NK-92 (cell line): ENCODE results near the gene SRRM2.

Experiments used
- DNase-seq: peaks from one replicate; lab custom pipeline; 2025; ENCODE audit not compliant: unreplicated experiment; lab: John Stamatoyannopoulos, UW

The SRRM2 gene

DNA sequence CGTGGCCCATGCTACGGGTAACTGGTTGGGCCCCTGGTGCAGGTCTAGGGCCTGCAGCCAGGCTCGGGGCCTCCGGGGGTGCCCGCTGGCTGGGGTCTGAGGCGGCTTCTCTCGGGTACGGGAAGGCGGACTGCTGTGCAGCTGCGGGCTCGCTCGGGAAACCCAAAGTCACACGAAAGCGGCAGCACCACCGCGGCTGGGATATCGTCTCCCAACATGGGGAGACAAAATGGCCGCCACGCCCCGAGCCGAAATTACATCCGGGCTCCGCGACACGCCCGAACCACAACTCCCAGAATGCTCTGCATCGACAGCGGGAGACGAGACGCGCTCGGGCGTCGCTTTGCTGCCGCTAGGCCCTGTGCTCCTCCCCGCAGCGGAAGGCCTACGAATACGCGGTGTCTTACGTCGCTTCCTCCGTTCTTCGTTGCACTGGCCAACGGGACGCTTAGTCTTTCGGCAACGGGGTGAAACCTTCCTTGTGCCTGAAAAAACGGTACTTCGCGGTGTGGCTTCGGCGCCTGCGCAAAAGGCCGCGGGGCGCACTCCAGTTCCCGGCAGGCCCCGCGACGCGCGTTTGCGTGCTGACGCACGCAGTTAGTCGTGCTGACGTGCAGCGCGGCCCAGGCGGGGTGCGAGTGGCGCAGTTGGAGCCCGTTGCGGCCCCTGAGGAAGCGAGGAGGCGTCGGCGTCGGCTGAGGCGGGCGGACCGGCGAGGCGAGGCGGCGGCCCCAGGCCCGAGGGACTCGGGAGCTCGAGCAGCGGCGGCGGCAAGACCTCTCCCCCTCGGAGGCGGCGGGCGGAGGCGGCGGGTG, at the start of gene SRRM2:
TSS of gene SRRM2 (plus strand) at position 604 of the 815 bp plus-strand sequence. CDS start 3,727 bp downstream, outside the sequence.
- DNase-seq = peak; percentile 68

DNA sequence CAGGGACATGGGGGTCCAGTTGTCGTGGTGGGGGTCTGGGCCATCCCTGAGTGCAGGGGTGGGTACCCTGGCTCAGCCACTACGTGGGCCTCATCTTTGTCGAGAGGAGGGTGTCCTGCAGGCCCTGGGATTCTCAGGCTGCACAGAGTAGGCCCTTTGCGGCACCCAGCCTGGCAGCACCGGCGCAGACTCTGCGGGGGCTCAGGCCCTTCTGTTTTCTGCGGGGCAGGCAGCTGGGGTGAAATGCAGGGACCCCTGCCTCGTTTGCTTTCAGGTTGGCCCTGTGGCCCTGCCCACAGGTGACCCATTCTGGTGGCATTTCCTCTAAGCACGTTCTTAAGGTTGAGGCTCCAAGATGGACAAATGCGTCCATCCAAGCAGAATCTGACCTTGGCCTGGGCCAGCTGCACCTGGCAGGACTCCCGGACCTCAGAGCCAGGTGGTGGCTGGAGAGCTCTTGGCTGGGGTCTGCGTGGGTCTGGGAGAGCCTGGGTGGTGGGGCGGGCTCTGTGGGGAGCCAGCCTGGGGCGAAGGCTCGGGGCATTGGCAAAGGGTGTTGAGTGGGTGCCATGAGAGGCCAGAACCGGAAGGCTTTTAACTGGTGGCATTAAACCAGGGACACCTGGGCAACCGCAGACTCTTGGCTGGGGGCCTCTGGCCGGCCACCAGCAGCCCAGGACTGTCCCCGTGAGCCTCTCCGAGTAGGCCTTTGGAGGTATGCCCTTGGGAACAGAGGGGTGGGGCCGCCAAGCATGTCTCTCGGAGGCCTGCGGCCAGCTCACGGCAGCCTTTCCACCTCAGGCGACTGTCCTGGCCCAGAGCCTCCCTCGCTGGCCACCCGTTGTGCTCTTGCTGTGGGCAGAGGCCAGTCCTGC, 49.3 kb upstream of the SRRM2 start:
- no peak for DNase-seq

- DNase-seq = no peak
These were observed 48.1 kb upstream of the SRRM2 start for GRCh38 chr16:2704166-2704982.

GRCh38 chr16:2704983-2705275, 47.5 kb upstream of the SRRM2 start:
- no peak for DNase-seq

DNA sequence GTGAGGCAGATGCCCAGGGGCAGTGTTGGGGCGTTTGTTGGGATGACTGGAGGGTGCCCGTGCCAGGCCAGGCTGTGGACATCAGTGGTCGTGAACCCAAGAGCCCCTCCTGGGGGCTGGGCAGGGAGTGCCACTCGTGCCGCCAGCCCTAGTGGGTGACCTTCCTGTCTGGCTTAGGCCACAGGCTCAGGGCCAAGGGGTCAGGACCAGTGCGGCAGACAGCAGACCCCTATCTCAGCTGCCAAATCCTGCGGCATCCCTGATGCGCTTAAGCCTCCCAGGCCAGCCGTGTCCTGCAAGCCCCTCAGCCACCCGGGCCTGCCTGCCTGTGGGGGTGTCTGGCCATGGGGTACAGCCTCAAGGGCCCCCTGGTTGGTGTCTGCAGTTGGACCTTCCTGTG, 47.1 kb upstream of the SRRM2 start:
- no peak for DNase-seq

- no peak for DNase-seq
These were observed 46.4 kb upstream of the SRRM2 start for GRCh38 chr16:2706085-2706484.

- DNase-seq = no peak
These were observed 45.7 kb upstream of the SRRM2 start for GRCh38 chr16:2706611-2707311.

DNA sequence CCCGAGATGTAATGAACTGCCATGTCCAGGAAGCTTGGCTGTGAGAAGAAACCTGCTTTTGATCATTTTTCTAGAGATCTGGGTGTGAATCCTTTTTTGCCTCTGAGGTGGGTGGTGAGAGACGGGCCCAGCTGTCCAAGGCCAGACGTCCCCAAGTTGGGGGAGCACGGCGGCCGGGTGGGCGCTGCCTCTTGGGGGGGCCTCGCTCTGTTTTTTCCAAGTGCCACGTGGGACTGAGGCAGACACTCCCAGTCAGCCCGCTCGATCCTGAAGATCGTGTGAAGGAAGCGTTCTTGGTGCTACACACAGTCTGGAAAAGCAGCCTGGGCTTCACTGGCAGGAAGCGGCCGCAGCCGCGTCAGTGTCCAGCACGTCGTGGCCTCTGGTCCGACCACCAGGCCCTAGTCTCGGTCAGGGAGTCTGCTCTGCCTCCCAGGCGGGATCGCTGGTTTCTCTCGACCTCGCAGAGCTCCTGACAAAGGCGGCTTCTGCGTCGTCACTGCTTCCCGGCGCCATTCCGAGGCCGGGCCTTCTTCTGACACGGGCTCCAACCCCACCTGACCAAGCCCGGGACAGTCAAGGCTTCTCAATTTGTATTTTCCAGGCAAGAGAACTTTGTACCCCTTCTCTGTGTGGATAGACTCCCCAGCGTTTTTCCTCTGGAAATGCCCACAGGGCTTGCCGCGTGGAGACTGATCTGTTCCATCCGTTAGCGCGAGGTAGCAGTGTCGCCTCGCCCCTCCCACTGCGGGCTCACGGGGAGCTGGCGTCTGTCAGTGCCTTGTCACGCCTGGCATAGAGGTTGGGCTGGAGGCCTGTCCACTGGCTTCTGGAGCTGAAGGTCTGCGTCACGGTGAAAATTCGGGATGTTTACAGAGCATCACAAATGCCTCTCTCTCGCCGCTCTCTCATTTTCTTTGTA, 44.8 kb upstream of the SRRM2 start:
- no peak for DNase-seq

- DNase-seq = no peak
These were observed 44.2 kb upstream of the SRRM2 start for GRCh38 chr16:2708290-2708639.

- DNase-seq = no peak
These were observed 43.4 kb upstream of the SRRM2 start for GRCh38 chr16:2708955-2709587.

- DNase-seq = no peak
These were observed 42.9 kb upstream of the SRRM2 start for GRCh38 chr16:2709588-2709984.

DNA sequence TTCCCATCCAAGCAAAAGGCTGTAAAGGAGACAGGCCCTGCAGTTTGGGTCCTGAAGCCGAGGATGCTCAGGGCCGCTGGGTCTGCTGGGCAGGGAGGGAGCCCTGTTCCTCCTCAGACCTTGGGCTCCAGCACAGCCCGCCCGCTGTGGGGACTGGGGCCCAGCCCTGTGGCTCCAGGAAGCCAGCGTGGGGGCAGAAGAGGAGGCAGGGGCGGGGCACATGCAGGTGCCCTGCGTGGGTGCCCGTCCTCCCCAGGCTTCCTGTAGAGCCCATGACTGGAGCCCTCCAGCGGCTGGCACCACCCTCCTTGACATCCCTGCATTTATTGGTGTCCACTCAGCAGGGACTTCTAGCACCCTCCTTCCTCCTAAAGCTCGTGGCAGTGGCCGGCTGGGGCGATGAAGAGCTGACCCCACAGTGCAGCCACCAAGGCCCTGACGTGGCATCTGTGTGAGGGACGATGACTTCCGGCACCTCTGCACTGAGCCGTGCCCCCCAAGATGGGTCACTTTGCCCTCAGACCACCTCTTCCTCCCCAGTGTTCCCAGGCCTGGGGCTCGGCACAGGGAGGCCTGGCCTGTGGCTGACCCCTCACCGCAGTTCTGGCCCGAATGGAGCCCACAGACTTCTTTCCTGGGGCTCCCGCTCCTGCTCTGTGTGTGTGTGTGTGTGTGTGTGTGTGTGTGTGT, 42.3 kb upstream of the SRRM2 start:
- DNase-seq = no peak

- no peak for DNase-seq
These were observed 41.7 kb upstream of the SRRM2 start for GRCh38 chr16:2710711-2711231.

- DNase-seq = no peak
These were observed 40.9 kb upstream of the SRRM2 start for GRCh38 chr16:2711370-2712062.

GRCh38 chr16:2712063-2712441, 40.4 kb upstream of the SRRM2 start:
- DNase-seq = no peak

DNA sequence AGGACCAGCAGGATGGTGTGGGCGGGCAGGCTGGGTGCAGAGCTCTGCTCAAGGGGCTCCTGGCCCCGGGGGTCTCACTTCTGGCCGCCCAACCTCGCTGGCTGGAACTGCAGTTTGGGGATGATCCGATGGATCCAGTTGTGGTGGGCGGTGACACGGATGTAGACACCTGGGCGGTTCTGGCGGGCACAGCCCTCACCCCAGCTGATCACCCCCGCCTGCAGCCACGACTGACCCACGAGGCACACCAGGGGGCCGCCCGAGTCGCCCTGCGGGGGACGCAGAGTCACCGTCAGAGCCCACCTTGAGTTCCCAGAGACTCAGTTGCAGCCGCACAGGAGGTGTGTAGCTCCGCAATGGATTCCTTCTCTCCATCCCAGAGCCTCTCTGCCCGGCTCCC, 39.9 kb upstream of the SRRM2 start:
- DNase-seq = no peak

DNA sequence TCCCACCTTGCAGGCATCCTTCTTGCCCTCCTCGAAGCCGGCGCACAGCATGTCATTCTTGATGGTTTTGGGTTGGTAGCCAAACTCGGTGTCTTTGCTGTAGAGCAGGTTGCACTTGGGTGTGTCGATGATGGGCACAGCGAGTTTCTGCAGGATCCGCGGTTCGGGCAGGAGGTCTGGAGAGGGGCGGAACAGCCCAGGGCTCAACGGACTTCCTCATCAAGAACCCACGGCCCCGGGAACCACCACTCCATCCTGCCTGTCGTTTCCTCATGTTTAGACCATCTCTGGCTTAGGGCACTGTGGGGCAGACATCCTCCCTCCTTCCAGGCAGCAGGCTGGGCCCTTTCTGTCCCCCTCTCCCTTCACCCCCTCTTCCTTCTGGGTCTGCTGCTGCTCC, 38.9 kb upstream of the SRRM2 start:
- no peak for DNase-seq
